H1 (cell line): ENCODE data around the gene MYH13.

Source experiments
- ATF3 ChIP-seq: IDR thresholded peaks from 2 replicates; pipeline ENCODE4 v1.6.1; 2011; ENCODE audit warnings: low read depth, mild to moderate bottlenecking, low read length; ENCODE audit not compliant: insufficient read depth
- BACH1 ChIP-seq: IDR thresholded peaks from 2 replicates; pipeline ENCODE4 v1.6.1; 2012; ENCODE audit warnings: low read length, improper control_type of control experiment
- CEBPB ChIP-seq: IDR thresholded peaks from 2 replicates; pipeline ENCODE4 v1.6.1; 2012; ENCODE audit warnings: low read depth, low read length
- CTCF ChIP-seq, 3 experiments: IDR thresholded peaks; 1 replicate in 2 of 3; 2 replicates in 1 of 3; pipeline versions ENCODE4 v1.5.1 to v1.6.1; 2011; ENCODE audit warnings: low read length in 3 of 3, mild to moderate bottlenecking in 3 of 3, inconsistent platforms in 2 of 3, low read depth in 1 of 3, moderate library complexity in 1 of 3; ENCODE audit not compliant: insufficient read depth in 1 of 3; ENCODE audit errors: control extremely low read depth in 1 of 3
- E2F6 ChIP-seq: IDR thresholded peaks from 2 replicates; pipeline ENCODE4 v1.6.1; 2012; ENCODE audit warnings: inconsistent platforms
- EP300 ChIP-seq, 2 experiments: IDR thresholded peaks; 1 replicate in 1 of 2; 2 replicates in 1 of 2; pipeline ENCODE4 v1.6.1; 2011 to 2012; ENCODE audit warnings: low read depth in 2 of 2, low read length in 2 of 2, mild to moderate bottlenecking in 2 of 2, borderline replicate concordance in 1 of 2, inconsistent platforms in 1 of 2, moderate library complexity in 1 of 2
- GTF2F1 ChIP-seq: IDR thresholded peaks from 2 replicates; pipeline ENCODE4 v1.6.1; 2012; ENCODE audit warnings: low read depth, low read length, improper control_type of control experiment, borderline replicate concordance
- JUND ChIP-seq: IDR thresholded peaks from 2 replicates; pipeline ENCODE4 v1.6.1; 2011; ENCODE audit warnings: mild to moderate bottlenecking, improper control_type of control experiment, low read length
- KDM4A ChIP-seq: IDR thresholded peaks from one replicate; pipeline ENCODE4 v1.7.1; 2012; ENCODE audit warnings: low read depth, mild to moderate bottlenecking, moderate library complexity, low read length, inconsistent platforms; ENCODE audit not compliant: severe bottlenecking
- MAX ChIP-seq: IDR thresholded peaks from 2 replicates; pipeline ENCODE4 v1.6.1; 2012; ENCODE audit warnings: inconsistent platforms
- POLR2A ChIP-seq, 2 experiments: IDR thresholded peaks; 1 replicate in 1 of 2; 2 replicates in 1 of 2; pipeline ENCODE4 v1.6.1; 2011; ENCODE audit warnings: low read depth in 2 of 2, low read length in 2 of 2, mild to moderate bottlenecking in 2 of 2; ENCODE audit errors: control extremely low read depth in 1 of 2
- POLR2AphosphoS5 ChIP-seq: IDR thresholded peaks from 2 replicates; pipeline ENCODE4 v1.6.1; 2011; ENCODE audit warnings: low read depth, low read length
- RXRA ChIP-seq: IDR thresholded peaks from 2 replicates; pipeline ENCODE4 v1.6.1; 2011; ENCODE audit warnings: low read depth, mild to moderate bottlenecking, low read length, moderate library complexity; ENCODE audit not compliant: insufficient read depth
- USF2 ChIP-seq: IDR thresholded peaks from 2 replicates; pipeline ENCODE4 v1.6.1; 2011; ENCODE audit warnings: low read length, improper control_type of control experiment

GRCh38 chr17:10311131-10311530, 61.7 kb downstream of the MYH13 start:
- no peak for TF ChIP-seq POLR2AphosphoS5
- no peak for TF ChIP-seq ATF3
- TF ChIP-seq EP300 (IDR thresholded peaks at IDR 0.05; ENCODE audit: borderline replicate concordance in 1 of 2, low read depth in 2 of 2, low read length in 2 of 2) = no peak
- TF ChIP-seq MAX = no peak
- TF ChIP-seq JUND = no peak
- no peak for TF ChIP-seq CTCF (IDR thresholded peaks at IDR 0.05; ENCODE audit: control extremely low read depth in 1 of 3, insufficient read depth in 1 of 3, low read depth in 1 of 3, low read length in 3 of 3)
- no peak for TF ChIP-seq USF2
- TF ChIP-seq POLR2A (IDR thresholded peaks at IDR 0.05; ENCODE audit: control extremely low read depth in 1 of 2, low read depth in 2 of 2, low read length in 2 of 2) = no peak
- no peak for TF ChIP-seq BACH1
- no peak for TF ChIP-seq RXRA
- TF ChIP-seq KDM4A = no peak
- no peak for TF ChIP-seq CEBPB
- TF ChIP-seq E2F6 = no peak
- TF ChIP-seq GTF2F1 = no peak
